ENCODE measurements around the gene HDHD5. TPM values are rescaled to one million over a fixed set of nuclear protein-coding genes. Genes with fewer than 3 reads are reported as not detected.

HDHD5 gene
- total RNA-seq, 4 donors from 2014 or later: 29.9 to 45.1 (median 38.8) TPM

GRCh38 chr22:17110791-17111550, 48.1 kb downstream of the HDHD5 start:
- WGBS: 70% methylated on average over 9 of the region's 13 CpGs
- no peak overlapping the region for H3K4me3 ChIP-seq
- H3K27ac ChIP-seq (replicated peaks in 1 of 4): no peak overlapping the region
- no peak for DNase-seq (ENCODE audit: extremely low spot score)
- H3K36me3 ChIP-seq: peaks cover 3 to 42% (median 40%) of the 10 kb centered on the region in 4 donors
- no peaks in the 10 kb centered on the region for H3K9me3 ChIP-seq
- TF ChIP-seq POLR2AphosphoS5 (IDR thresholded peaks at IDR 0.05): no peak
- no peak for TF ChIP-seq EP300 (IDR thresholded peaks at IDR 0.05)
- TF ChIP-seq POLR2A (IDR thresholded peaks at IDR 0.05; ENCODE audit: low read depth): no peak
- no peak for TF ChIP-seq CTCF (IDR thresholded peaks at IDR 0.05)
- peaks cover 0 to 3% (median 0%) of the 10 kb centered on the region in 4 donors for H3K27me3 ChIP-seq
- H3K4me1 ChIP-seq: no peaks in the 10 kb centered on the region
- intact Hi-C loops (cut with DNase I): no loop called here

GRCh38 chr22:17109976-17110375, 49.1 kb downstream of the HDHD5 start:
- Histone ChIP-seq H3K4me3 (no peak overlapping the region), H3K4me1 (no peaks in the 10 kb centered on the region), H3K9me3 (no peaks in the 10 kb centered on the region), H3K27ac (replicated peaks in 1 of 4) (no peak overlapping the region), H3K27me3 (peaks cover 0 to 3% (median 0%) of the 10 kb centered on the region in 4 donors), H3K36me3 (peaks cover 3 to 52% (median 50%) of the 10 kb centered on the region in 4 donors)
- no peak for DNase-seq (ENCODE audit: extremely low spot score)
- no peak for TF ChIP-seq EP300 (IDR thresholded peaks at IDR 0.05)
- no peak for TF ChIP-seq POLR2AphosphoS5 (IDR thresholded peaks at IDR 0.05)
- no peak for TF ChIP-seq POLR2A (IDR thresholded peaks at IDR 0.05; ENCODE audit: low read depth)
- no peak for TF ChIP-seq CTCF (IDR thresholded peaks at IDR 0.05)
- intact Hi-C loops (cut with DNase I): no loop called here
- 89% methylated on average over 16 of the region's 16 CpGs for WGBS

- H3K27ac ChIP-seq (replicated peaks in 1 of 4): no peak overlapping the region
- no peaks in the 10 kb centered on the region for H3K9me3 ChIP-seq
- DNase-seq (ENCODE audit: extremely low spot score): no peak
- 92% methylated on average over 26 of the region's 42 CpGs for WGBS
- no peaks in the 10 kb centered on the region for H3K4me1 ChIP-seq
- H3K27me3 ChIP-seq: peaks cover 0 to 3% (median 0%) of the 10 kb centered on the region in 4 donors
- peaks cover 3 to 59% (median 56%) of the 10 kb centered on the region in 4 donors for H3K36me3 ChIP-seq
- no peak overlapping the region for H3K4me3 ChIP-seq
- no peak for TF ChIP-seq EP300 (IDR thresholded peaks at IDR 0.05)
- no peak for TF ChIP-seq CTCF (IDR thresholded peaks at IDR 0.05)
- no peak for TF ChIP-seq POLR2AphosphoS5 (IDR thresholded peaks at IDR 0.05)
- no peak for TF ChIP-seq POLR2A (IDR thresholded peaks at IDR 0.05; ENCODE audit: low read depth)
- intact Hi-C loops (cut with DNase I): no loop called here
These were observed 49.8 kb downstream of the HDHD5 start for GRCh38 chr22:17109113-17109865.

- 96% methylated on average over 34 of the region's 66 CpGs for WGBS
- DNase-seq (ENCODE audit: extremely low spot score): no peak
- Histone ChIP-seq H3K4me1 (no peaks in the 10 kb centered on the region), H3K36me3 (peaks cover 3 to 63% (median 58%) of the 10 kb centered on the region in 4 donors), H3K27ac (replicated peaks in 1 of 4) (no peak overlapping the region), H3K4me3 (no peak overlapping the region), H3K27me3 (peaks cover 0 to under 1% (median 0%) of the 10 kb centered on the region in 4 donors), H3K9me3 (no peaks in the 10 kb centered on the region)
- intact Hi-C loops (cut with DNase I): no loop called here
- TF ChIP-seq POLR2AphosphoS5 (IDR thresholded peaks at IDR 0.05): no peak
- TF ChIP-seq CTCF (IDR thresholded peaks at IDR 0.05): no peak
- no peak for TF ChIP-seq EP300 (IDR thresholded peaks at IDR 0.05)
- no peak for TF ChIP-seq POLR2A (IDR thresholded peaks at IDR 0.05; ENCODE audit: low read depth)
These were observed 50.6 kb downstream of the HDHD5 start for GRCh38 chr22:17108256-17109112.
